GM19372 (cell line): ENCODE measurements around the gene EBPL.

ENCODE experiments used
- ATAC-seq: cut with Tn5 transposase; IDR thresholded peaks from one replicate; pipeline ENCODE4 v1.9.1; 2021; ENCODE audit warnings: mild to moderate bottlenecking, low read depth, moderate library complexity; ENCODE audit not compliant: unreplicated experiment

Gene EBPL

GRCh38 chr13:49676581-49677298 is 14.5 kb downstream of the EBPL start:
- no peak for ATAC-seq

GRCh38 chr13:49670828-49671227 is 20.5 kb downstream of the EBPL start:
- no peak for ATAC-seq

- no peak for ATAC-seq
Measured at GRCh38 chr13:49669735-49670309, 21.5 kb downstream of the EBPL start.

GRCh38 chr13:49667773-49668172 is 23.5 kb downstream of the EBPL start:
- no peak for ATAC-seq

- no peak for ATAC-seq
Measured at GRCh38 chr13:49664606-49665005, 26.7 kb downstream of the EBPL start.

GRCh38 chr13:49657241-49657641 is 34.0 kb downstream of the EBPL start:
- ATAC-seq, result no peak

GRCh38 chr13:49655906-49656305 is 35.4 kb downstream of the EBPL start:
- ATAC-seq, result no peak

- no peak for ATAC-seq
Measured at GRCh38 chr13:49654011-49654410, 37.3 kb downstream of the EBPL start.

GRCh38 chr13:49653478-49653877 is 37.8 kb downstream of the EBPL start:
- ATAC-seq, result no peak

- ATAC-seq, result no peak
Measured at GRCh38 chr13:49652355-49653305, 38.7 kb downstream of the EBPL start.

- ATAC-seq, result no peak
Measured at GRCh38 chr13:49651570-49652354, 39.5 kb downstream of the EBPL start.

- no peak for ATAC-seq
Measured at GRCh38 chr13:49649963-49650312, 41.3 kb downstream of the EBPL start.

- ATAC-seq, result no peak
Measured at GRCh38 chr13:49649244-49649962, 41.9 kb downstream of the EBPL start.

GRCh38 chr13:49646688-49647087 is 44.6 kb downstream of the EBPL start:
- no peak for ATAC-seq

GRCh38 chr13:49645451-49645850 is 45.8 kb downstream of the EBPL start:
- no peak for ATAC-seq

GRCh38 chr13:49643035-49643646 is 48.1 kb downstream of the EBPL start:
- no peak for ATAC-seq

GRCh38 chr13:49641801-49642291 is 49.4 kb downstream of the EBPL start:
- no peak for ATAC-seq

- ATAC-seq, result no peak
Measured at GRCh38 chr13:49638744-49639072, 52.6 kb downstream of the EBPL start.

- no peak for ATAC-seq
Measured at GRCh38 chr13:49638030-49638743, 53.1 kb downstream of the EBPL start.
